NCI-H2029 (cell line): Measurements from ENCODE around the gene TRIM62.
"Not testable (repeated sequence)": the region's sequence is repeated elsewhere in the genome, so short reads cannot be mapped to it uniquely, and the experiment has no call there.

ENCODE experiments used
- DNase-seq: peaks from one replicate; lab custom pipeline; 2025; lab: John Stamatoyannopoulos, UW

The TRIM62 gene

DNA sequence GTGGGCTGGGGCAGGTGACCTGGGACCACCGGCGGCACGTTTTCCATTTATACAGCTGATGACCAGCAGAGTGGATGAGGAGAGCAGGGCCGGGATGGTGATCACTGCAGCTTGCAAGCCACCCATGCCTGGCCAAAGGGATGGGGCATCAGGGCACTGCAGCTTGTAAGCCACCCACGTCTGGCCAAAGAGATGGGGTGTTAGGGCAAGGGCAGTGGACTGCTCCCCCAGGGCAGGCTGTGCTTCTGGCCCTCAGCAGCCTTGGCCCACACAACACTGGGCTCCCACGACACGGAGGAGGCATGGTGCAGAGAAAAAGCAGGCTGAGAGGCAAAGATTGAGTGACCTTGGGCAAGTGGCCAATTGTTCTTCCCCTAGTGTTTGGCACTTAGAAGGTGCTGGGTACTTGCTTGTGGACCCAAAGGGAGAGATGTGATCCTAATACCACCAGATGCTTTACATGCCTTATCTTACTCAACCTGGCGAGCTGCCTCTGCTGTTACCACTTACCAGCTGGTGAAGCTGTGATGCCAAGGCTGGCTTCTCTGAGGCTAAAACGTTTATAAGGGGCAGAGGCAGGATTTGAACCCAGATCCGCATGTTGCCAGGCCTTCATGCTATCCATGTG lies 48.3 kb downstream of the TRIM62 start:
- DNase-seq = no peak

DNA sequence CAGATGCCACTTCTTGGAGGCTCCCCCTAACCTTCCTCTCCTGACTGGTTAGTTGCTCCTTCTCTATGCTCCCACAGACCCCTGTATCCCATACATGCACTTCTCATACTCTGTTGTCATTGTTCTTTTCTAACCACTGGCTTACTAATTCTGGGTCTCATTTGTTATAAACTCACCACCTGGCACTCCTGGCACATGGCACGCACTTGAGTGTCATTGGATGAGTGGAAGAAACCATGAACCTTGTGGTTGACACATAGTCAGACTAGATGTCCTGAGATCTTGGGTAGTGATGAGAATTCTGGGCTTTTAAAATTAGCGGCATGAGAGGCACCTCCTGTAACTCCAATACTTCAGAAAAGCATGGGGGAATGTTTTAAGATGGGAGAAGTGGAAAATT lies 49.3 kb downstream of the TRIM62 start:
- DNase-seq = no peak

DNA sequence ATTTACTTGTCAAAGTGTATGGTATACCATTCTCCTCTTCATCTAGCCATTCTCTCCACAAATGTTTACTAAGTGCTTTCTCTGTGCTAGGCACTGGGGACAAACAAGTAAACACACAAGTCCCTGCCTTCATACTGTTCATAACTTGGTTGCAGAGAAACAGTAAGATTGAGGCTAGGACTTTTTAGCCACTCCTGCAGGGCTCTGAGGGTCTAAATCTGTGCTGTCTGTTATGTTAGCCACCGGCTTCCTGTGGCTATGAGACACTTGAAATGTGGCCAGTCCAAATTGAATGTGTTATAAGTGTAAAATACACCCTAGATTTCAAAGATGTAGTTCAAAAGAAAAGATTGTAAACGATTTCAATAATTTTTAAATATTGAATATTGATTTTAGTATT lies 50.7 kb downstream of the TRIM62 start:
- DNase-seq = no peak

DNA sequence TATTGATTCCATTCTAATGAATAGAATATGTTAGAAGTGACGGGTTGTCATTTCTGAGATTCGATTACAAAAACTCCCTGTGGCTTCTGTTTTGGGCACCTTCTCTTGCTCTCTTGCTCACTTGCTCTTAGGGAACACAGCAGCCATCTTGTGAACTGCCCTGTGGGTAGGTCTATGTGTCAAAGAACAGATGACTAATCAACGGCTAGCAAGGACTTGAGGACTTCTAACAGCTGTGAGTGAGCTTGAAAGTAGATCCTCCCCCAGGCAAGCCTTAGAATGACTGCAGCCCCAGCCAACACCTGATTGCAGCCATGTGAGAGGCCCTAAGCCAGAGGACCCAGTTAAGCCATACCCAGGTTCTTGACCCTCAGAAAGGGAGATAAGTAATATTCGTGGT lies 51.5 kb downstream of the TRIM62 start:
- DNase-seq = no peak

DNA sequence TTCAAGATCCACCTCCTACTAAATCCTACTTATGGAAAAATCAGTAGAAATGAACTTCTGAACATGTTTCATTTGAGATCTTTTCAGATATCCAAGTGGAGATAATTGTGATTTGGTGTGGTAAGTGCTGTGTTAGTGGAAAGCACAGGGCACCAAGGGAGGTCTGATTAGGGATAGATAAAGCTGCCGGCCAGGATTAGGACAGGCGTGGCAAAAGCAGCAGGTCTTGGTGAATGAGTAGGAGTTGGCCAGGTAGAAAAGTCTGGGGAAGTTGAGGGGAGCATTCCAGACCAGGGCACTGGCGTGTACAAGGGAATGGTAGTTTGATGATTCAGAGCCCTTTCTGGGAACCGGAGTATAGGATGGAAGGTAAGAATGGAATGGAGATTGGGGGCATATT lies 53.1 kb downstream of the TRIM62 start:
- DNase-seq = no peak

DNA sequence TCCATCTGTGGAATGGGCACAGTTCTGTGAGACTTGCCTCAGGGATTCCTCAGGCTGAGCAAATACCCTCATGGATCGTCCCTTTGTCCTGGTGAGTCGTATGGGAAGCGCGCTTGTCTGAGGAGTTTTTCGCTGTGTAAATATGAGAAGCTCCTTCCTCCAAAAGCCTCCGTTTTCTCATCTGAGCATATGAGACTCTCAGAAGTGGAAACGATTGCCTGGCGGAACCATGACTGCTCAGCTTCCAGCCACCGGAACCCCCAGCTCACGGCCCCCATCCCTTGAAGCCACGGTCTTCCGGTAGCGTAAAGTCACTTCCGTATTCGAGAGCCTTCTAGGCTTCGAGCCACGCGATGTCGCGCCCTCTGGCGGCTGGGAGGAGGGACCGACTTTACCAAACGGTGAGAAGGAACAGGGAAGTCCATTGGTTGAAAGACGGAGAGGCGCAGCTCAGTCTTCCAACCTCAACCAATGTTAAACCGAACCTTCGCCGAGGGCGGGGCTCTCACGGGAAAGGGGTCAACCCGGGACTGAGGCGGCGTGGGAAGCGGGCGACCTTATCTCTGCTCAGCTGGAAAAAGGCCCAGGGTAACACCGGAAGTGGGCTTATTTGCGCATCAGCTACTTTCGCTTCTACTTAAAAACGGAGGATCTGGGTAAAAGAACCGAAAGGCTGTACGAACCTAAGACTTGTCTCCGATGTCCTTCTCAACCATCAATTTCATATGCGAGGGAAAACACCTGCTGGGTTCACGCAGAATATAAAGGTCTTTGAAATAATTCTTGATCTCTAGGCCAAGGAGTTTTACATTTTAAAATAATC lies 54.6 kb downstream of the TRIM62 start:
- peak; percentile 98 for DNase-seq

DNA sequence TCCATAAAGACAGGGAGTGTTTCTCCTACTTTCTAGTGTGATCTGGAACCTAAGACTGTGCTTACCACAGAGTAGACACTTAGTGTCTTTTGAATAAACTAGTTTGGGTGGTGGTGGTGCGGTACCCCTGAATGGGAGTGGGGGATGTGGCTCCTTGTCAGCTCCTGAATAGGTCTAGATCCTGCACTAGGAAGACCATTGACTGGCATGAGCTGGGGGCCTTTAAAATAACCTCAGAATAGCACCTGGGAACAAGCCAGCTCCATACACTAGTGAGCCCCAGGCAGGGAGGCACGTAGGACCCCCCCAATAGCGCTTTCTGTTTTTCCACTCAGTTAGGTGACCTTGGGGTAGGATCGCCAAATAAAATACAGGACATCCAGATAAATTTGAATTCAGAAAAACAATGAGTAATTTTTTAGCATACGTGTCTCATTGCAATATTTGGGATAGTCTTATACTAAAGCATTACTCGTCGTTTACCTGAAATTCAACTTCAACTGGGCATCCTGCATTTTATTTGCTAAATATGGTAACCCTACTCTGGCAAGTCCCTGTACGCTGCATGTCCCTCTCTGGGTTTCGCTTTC lies 55.3 kb downstream of the TRIM62 start:
- no peak for DNase-seq

DNA sequence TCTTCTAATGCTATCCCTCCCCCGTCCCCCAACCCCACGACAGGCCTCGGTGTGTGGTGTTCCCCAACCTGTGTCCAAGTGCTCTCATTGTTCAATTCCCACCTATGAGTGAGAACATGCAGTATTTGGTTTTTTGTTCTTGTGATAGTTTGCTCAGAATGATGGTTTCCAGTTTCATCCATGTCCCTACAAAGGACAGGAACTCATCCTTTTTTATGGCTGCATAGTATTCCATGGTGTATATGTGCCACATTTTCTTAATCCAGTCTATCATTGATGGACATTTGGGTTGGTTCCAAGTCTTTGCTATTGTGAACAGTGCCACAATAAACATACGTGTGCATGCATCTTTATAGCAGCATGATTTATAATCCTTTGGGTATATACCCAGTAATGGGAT lies 57.2 kb downstream of the TRIM62 start:
- not testable (repeated sequence) for DNase-seq

DNA sequence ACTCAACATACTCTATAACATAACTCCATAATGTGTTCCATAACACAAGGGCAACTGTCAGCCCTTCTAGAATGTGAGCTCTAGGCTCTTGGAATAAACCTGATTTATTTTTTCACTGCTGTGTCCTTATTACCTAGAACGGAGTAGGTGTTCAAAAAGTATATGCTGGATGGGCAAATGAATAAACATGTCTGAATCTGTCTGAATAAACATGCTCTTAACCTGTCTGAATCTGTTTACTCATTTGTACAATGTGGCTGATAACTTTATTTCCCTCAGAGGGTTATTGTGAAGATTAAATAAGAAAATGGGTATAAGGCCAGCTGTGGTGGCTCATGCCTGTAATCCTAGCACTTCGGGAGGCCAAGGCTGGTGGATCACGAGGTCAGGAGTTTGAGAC lies 58.6 kb downstream of the TRIM62 start:
- no peak for DNase-seq

DNA sequence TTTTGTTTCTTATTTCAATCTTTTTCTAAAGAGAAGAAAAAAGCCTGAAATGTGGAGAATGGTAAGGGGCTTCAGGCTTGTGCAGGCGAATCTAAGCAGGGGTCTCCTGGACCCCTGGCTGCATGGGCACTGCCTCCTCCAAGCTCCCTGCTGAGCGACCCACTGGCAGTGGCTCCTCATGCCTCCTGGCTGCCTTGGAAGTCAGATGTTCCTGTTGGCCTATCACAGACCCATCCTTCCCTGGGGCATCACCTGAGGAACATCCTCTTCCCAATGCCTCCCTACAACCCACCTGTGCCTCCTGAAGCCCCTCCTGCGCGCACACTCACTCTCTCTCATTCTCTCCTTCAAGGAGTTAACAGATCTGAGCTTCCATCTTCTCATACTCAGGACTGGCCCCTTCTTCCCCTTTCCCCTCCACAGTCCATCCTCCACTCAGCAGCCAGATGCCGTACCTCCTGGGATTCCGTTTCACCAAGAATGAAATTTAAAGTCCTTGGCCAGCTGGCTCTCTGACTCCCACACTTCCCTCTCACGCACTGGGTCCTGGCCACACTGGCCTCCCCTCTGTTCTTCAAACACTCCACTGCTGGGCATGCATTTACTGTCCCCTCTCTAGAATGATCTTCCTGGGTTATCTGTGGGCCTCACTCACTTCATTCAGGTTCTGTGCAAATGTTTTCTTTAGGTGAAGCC lies 59.2 kb downstream of the TRIM62 start:
- DNase-seq = no peak

DNA sequence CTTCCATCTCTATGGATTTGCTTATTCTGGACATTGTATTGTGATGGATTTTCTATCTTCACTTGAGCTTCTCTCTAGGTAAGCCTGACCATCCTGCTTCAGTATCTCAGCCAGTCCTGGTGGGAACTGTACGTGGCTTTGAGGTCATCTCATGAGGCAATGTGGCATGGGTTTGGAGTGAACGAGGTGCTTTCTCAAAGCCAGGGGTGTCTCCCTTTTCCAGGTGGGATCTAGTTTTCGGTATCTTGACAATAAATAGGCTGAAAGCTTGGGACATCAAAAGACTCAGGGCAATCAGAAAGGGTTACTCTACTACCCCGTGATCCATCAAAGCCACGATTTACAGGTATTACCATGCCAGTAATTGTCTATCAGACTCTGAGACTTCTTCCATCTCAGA lies 60.1 kb downstream of the TRIM62 start:
- no peak for DNase-seq

DNA sequence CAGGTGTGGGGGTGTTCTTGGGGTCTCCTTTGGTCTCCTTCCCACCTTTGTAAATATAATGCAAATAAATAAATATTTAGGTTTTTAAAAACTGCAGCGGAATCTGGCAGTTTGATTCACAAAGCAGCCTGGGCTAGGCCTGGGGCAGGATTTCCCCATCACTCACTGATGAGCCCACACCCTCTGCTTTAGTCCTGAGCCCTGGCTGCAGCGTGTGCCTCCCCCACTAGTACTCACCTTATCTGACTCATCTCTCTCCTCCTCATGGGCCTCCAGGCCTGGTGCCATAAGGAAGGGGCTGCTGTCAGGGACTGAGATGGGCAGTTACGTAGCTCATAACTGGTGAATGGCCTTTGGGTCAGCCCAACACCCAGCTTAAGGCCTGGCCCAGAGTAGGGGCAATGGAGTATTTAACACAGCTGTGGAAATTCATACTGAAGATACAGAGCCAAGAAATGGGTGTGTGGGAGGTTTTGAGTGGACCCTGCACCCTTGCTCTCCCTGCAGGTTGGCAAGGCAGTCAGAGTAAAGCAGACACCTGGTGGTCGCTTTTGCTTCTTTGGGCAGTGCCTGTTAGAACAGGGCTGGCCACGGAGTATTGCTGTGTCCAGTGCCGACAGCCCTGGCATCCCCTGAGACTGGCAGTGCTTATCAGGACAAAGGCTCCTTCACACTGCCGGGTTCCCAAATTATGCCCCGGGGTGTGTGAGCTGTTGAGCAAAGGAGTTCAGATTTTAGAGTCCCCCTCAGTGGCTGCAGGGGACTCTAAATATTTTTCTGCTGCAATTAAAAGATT lies 61.2 kb downstream of the TRIM62 start:
- DNase-seq = no peak

DNA sequence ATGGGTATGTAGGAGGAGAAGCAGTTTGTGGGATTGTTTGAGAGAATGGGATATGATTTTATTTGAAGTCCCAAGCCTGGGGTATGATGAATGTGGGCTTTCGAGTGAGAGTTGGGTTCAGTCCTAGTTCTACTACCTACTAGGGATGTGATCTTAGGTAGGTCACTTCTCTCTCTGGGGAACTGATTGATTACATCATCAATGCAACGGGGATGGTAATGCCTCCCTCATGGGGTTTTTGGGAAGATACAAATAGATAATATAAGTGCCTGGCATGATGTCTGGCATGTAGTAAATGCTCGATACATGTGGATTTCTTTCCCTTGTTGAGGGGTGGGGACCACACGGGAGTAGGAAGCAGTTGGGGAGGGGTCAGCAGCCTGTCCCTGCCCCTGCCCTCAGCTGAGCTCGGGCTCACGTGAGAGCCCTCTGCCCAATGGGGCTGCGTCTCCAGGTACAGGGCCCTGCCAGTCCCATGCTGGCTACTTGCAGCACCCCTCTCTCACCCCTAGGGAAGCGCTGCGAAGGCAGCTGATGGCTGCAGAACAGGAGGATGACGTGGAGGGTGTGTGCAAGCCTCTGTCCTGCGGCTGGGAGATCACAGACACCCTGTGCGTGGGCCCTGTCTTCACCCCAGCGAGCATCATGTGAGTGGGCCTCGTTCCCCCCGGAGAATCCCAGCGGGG lies 62.2 kb downstream of the TRIM62 start:
- DNase-seq = no peak

DNA sequence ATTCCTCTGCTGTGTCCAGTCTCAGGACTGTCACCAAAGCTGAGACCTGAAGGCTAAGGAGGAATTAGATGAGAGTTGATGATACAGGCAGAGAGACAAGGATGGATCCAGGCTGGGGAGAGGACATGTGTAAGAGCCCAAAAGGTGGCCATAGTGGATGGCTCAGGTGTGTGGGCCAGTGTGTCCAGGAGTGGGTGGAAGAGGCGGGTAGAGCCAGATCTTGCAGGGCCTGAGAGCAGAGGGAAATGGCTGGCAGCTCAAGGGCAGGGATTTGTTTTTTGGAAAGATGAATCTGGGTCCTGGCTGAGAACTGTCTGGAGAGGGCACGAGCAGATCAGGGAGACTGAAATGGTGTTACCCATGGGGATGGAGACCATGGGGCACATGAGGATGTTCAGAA lies 62.8 kb downstream of the TRIM62 start:
- no peak for DNase-seq

DNA sequence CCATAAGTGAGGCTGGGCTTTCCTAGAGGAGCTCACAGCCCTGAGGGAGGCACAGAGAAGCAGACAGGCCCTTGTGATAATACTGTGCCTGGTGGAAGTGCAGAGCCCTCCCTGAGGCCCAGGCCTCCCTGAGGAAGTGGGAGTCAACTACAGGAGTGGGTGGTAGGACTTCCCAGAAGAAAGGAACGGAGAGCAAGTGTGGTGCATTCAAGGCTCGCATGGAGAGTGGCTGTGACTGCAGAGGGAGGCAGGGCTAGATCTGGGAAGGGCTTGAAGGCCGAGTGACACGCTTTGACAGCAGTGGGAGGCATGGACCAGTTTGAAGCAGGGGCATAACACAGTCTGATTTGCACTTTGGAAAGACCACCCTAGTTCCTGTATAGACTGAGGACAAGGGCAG lies 63.6 kb downstream of the TRIM62 start:
- no peak for DNase-seq

DNA sequence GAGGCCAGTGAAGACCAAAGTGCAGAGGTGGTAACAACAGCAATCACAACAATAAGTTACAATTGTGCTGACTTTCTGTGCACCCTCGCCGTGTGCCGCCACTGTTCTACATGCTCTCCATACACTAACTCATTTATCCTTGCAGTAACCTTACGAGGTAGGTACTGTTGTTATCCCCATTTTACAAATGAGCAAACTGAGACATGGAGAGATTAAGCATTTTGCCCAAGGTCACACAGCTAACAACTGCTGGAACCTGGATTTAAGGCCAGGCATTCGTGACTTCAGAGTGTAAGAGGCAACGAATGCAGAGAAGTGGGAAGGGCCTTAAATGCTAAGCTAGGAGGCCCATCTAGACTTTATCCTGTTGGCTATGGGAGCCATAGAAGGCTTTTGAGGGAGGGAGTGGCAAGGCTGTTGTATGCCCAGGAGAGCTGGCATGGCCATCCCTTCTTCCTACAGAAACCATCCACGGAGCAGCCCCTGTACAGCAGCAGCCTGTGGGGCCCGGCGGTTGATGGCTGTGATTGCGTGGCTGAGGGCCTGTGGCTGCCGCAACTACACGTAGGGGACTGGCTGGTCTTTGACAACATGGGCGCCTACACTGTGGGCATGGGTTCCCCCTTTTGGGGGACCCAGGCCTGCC lies 64.3 kb downstream of the TRIM62 start:
- no peak for DNase-seq

DNA sequence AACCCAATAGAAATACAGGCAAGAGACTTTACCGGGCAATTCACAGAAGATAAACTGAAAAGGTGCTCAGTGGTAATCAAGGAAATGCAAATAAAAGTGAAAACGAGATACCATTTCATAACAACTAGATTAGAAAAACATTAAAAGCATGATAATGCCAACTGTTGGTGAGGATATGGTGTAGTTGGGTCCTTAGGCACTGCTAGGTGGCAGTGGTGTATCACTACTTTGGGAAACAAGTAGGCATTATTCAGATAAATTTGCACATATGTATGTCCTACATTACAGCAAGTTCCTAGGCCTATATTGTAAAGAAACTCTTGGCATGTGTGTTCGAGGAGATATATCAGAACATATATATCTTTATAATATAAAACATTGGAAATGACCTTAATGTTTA lies 69.9 kb downstream of the TRIM62 start:
- no peak for DNase-seq

DNA sequence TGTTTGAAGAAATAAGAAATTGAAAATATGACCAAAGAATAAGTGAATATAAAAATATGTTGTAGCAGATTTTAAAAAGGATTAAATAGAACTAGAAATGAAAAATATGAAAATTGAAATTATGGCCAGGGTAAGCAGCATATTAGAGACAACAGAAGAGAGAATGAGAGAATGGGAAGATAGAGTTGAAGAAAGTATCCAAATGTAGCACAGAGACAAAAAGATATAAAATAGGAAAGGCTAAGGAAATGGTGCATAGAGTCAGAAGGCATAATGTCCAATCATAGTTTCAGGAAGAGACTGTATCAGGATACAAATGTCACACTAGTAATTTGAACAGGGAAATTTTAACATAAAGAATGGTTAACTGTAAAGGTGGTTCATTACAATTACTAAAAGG lies 71.4 kb downstream of the TRIM62 start:
- no peak for DNase-seq

DNA sequence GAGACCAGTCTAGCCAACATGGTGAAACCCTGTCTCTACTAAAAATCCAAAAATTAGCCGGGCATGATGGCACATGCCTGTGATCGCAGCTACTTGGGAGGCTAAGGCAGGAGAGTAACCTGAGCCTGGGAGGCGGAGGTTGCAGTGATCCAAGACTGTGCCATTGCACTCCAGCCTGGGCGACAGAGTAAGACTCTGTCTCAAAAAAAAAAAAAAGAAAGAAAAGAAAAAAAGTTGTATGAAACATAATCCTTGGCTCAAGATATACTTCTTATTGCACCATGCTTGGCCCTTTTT lies 81.8 kb downstream of the TRIM62 start:
- not testable (repeated sequence) for DNase-seq

DNA sequence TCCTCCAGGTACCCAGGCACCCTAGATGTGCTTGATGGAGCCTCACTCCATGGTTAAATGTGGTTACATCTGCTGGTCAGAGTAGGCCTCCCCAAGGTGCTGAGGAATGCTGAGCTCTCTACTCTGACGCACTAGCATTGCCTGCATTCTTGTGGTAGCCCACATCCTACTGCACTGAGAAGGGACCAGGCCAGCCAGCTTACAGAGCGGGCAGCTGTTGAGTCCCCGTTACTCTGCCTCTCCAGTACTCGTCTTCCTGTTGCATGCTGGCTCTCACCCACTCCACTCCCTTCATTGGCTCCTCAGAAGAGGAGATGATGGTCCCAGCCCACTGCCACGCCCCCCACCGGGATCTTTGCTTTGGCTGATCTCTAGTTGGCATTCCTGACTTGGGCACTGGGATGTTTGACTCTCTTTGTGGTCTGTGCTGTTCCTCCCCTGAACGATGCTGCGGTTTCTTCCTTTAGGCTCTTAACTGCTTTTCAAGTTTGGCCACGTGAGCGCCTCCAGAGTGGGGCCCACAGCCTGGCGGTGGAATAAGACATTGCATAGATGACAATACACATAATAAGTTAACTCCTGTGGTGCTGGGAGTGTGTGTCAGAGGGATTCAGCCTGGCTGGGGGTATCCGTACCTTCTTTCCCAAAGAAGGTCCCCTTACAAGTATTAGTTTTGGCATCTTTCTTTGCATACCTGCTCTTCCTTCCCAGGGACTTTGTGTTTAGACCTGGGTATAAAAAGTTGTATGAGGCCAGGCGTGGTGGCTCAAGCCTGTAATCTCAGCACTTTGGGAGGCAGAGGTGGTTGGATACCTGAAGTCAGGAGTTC lies 82.3 kb downstream of the TRIM62 start:
- no peak for DNase-seq
